PC-9 (cell line): Measurements from ENCODE around the gene MAGI3. TPM values are rescaled to one million over a fixed set of nuclear protein-coding genes. Genes with fewer than 3 reads are reported as not detected.

Experiments used
- BruUV-seq: library from RNA; stranded (reverse); fragments of 400-500 nt; replicated peaks from 2 replicates; lab custom pipeline; 2021; lab: Mats Ljungman, UMichigan
- CTCF ChIA-PET: fragments of 300-600 bp; sonication (Branson Sonifier 250); formaldehyde crosslinking; loops from one replicate; lab custom pipeline; 2022; ENCODE audit warnings: antibody characterized with exemption; lab: Charles Lee
- POLR2A ChIA-PET: fragments of 300-600 bp; sonication (Branson Sonifier 250); formaldehyde crosslinking; loops from one replicate; lab custom pipeline; 2022; ENCODE audit warnings: antibody characterized with exemption; ENCODE audit not compliant: unreplicated experiment; lab: Charles Lee
- DNase-seq, 2 experiments: peaks; one replicate each; pipeline versions ENCODE4 v3.0.0 to v3.0.0-alpha.2; 2015 to 2022; ENCODE audit warnings: mixed read lengths in 1 of 2
- H2AFZ ChIP-seq: fragments of 200-600 bp; sonication (generic); 2 replicates; pipeline ENCODE4 v1.8.1; 2017; ENCODE audit warnings: antibody characterized with exemption
- H3F3A ChIP-seq: fragments of 200-600 bp; sonication (generic); 2 replicates; pipeline ENCODE4 v1.8.1; 2017; ENCODE audit warnings: antibody characterized with exemption, mild to moderate bottlenecking, low read depth; ENCODE audit not compliant: insufficient read depth
- H3K27ac ChIP-seq: fragments of 200-600 bp; sonication (generic); 2 replicates; pipeline ENCODE4 v1.6.1; 2016; ENCODE audit warnings: mixed run types
- H3K27me3 ChIP-seq: fragments of 200-600 bp; sonication (generic); 2 replicates; pipeline ENCODE4 v1.6.1; 2016; ENCODE audit warnings: low read depth, mixed run types; ENCODE audit not compliant: insufficient read depth
- H3K36me3 ChIP-seq: fragments of 200-600 bp; sonication (generic); 2 replicates; pipeline ENCODE4 v1.6.1; 2016; ENCODE audit warnings: low read depth, mixed run types
- H3K4me1 ChIP-seq: fragments of 200-600 bp; sonication (generic); replicated peaks from 2 replicates; pipeline ENCODE4 v1.6.1; 2016; ENCODE audit warnings: mixed run types; ENCODE audit not compliant: insufficient read depth
- H3K4me2 ChIP-seq: fragments of 200-600 bp; sonication (generic); 2 replicates; pipeline ENCODE4 v1.6.1; 2017; ENCODE audit warnings: mixed run types
- H3K4me3 ChIP-seq: fragments of 200-600 bp; sonication (generic); 2 replicates; pipeline ENCODE4 v1.6.1; 2016; ENCODE audit warnings: mixed run types
- H3K79me2 ChIP-seq: fragments of 200-600 bp; sonication (generic); 2 replicates; pipeline ENCODE4 v1.6.1; 2017; ENCODE audit warnings: low read depth, mixed run types
- H3K9me2 ChIP-seq: fragments of 200-600 bp; sonication (generic); 2 replicates; pipeline ENCODE4 v1.8.1; 2017; ENCODE audit warnings: mild to moderate bottlenecking; ENCODE audit not compliant: insufficient read depth
- H3K9me3 ChIP-seq: fragments of 200-600 bp; sonication (generic); 2 replicates; pipeline ENCODE4 v1.8.1; 2016; ENCODE audit warnings: low read depth; ENCODE audit not compliant: insufficient read depth
- H4K20me1 ChIP-seq: fragments of 200-600 bp; sonication (generic); 2 replicates; pipeline ENCODE4 v1.8.1; 2017; ENCODE audit not compliant: insufficient read depth
- CTCF ChIP-seq: fragments of 200-600 bp; sonication (generic); conservative IDR thresholded peaks from 2 replicates; pipeline ENCODE4 v1.6.1; 2017; ENCODE audit warnings: mixed run types, antibody characterized with exemption, mild to moderate bottlenecking, moderate library complexity
- EZH2 ChIP-seq: fragments of 200-600 bp; sonication (generic); IDR thresholded peaks from 2 replicates; pipeline ENCODE4 v1.8.0; 2017; ENCODE audit warnings: antibody characterized with exemption, low read depth
- intact Hi-C: fragments of 100-400 bp; cut with micrococcal nuclease; formaldehyde crosslinking; loops from one replicate; pipeline ENCODE4 v1.10.0; 2022; ENCODE audit not compliant: unreplicated experiment
- total RNA-seq: library from RNA; stranded (reverse); gene quantifications from 2 replicates; pipeline ENCODE4 v1.2.3, GENCODE V29; 2021

The MAGI3 gene
- total RNA-seq, 1 experiment from 2014 or later = 17.3 TPM

GRCh38 chr1:113488576-113489177, 98.4 kb downstream of the MAGI3 start:
- no peaks in the 10 kb centered on the region for H3K27me3 ChIP-seq
- H3K36me3 ChIP-seq = no peaks in the 10 kb centered on the region
- H2AFZ ChIP-seq = no peak overlapping the region
- TF ChIP-seq EZH2 (no peak), CTCF (no peak)
- H3K9me2 ChIP-seq = peaks cover 4% of the 10 kb centered on the region; the same call in 1 of the 2 replicates
- ChIA-PET CTCF (no interaction called here), POLR2A (no interaction called here)
- H3K4me1 ChIP-seq = no peaks in the 10 kb centered on the region
- no peak overlapping the region for H3K4me3 ChIP-seq
- no peaks in the 10 kb centered on the region for H3K79me2 ChIP-seq
- H3K9me3 ChIP-seq = peaks cover 10% of the 10 kb centered on the region
- no TSS peak for BruUV-seq
- no peak for DNase-seq
- intact Hi-C loops = no loop called here
- no peak overlapping the region for H3K4me2 ChIP-seq
- no peaks in the 10 kb centered on the region for H4K20me1 ChIP-seq
- H3F3A ChIP-seq = no peaks in the 10 kb centered on the region
- H3K27ac ChIP-seq = no peak overlapping the region

- ChIA-PET POLR2A (no interaction called here), CTCF (no interaction called here)
- no peaks in the 10 kb centered on the region for H3K79me2 ChIP-seq
- no peak for DNase-seq
- H3K4me3 ChIP-seq = no peak overlapping the region
- TF ChIP-seq CTCF (no peak), EZH2 (no peak)
- no peak overlapping the region for H2AFZ ChIP-seq
- peaks cover 4% of the 10 kb centered on the region; the same call in 1 of the 2 replicates for H3K9me2 ChIP-seq
- peaks cover 9% of the 10 kb centered on the region for H3K9me3 ChIP-seq
- H3K4me2 ChIP-seq = no peak overlapping the region
- no peaks in the 10 kb centered on the region for H3K4me1 ChIP-seq
- no peaks in the 10 kb centered on the region for H3K27me3 ChIP-seq
- no peaks in the 10 kb centered on the region for H3K36me3 ChIP-seq
- BruUV-seq = no TSS peak
- intact Hi-C loops = no loop called here
- H3K27ac ChIP-seq = no peak overlapping the region
- H4K20me1 ChIP-seq = no peaks in the 10 kb centered on the region
- H3F3A ChIP-seq = no peaks in the 10 kb centered on the region
These were observed 100.1 kb downstream of the MAGI3 start for GRCh38 chr1:113490384-113490783.

GRCh38 chr1:113493533-113493932, 103.2 kb downstream of the MAGI3 start:
- H3K9me2 ChIP-seq = no peaks in the 10 kb centered on the region
- no TSS peak for BruUV-seq

More at GRCh38 chr1:113493533-113493932, 103.2 kb downstream of the MAGI3 start:
- no peaks in the 10 kb centered on the region for H3F3A ChIP-seq
- H3K9me3 ChIP-seq = peaks cover 9% of the 10 kb centered on the region
- no peak for TF ChIP-seq CTCF
- TF ChIP-seq EZH2 = no peak
- H3K4me2 ChIP-seq = no peak overlapping the region
- POLR2A ChIA-PET = no interaction called here
- no peaks in the 10 kb centered on the region for H3K79me2 ChIP-seq
- no peaks in the 10 kb centered on the region for H3K27me3 ChIP-seq
- no peaks in the 10 kb centered on the region for H4K20me1 ChIP-seq
- DNase-seq = no peak
- no peaks in the 10 kb centered on the region for H3K36me3 ChIP-seq
- H3K4me1 ChIP-seq = no peaks in the 10 kb centered on the region
- H3K27ac ChIP-seq = no peak overlapping the region
- no peak overlapping the region for H3K4me3 ChIP-seq
- H2AFZ ChIP-seq = no peak overlapping the region
- CTCF ChIA-PET = no interaction called here
- intact Hi-C loops = no loop called here
